CD14-positive monocyte (primary cell): ENCODE measurements around the gene CELF5. TPM values are rescaled to one million over a fixed set of nuclear protein-coding genes. Genes with fewer than 3 reads are reported as not detected.

Source experiments
- DNase-seq, 3 donors: peaks; one replicate each; pipeline ENCODE4 v3.0.0-alpha.2; 2011 to 2022
- H2AFZ ChIP-seq: 2 replicates; pipeline ENCODE4 v1.6.0; 2012; ENCODE audit warnings: mild to moderate bottlenecking, low read depth, low read length, inconsistent platforms; ENCODE audit not compliant: insufficient read depth, poor library complexity, severe bottlenecking
- H3K27ac ChIP-seq, 2 donors: 1 replicate in 1 of 2; 2 replicates in 1 of 2; pipeline ENCODE4 v1.5.1; 2012 to 2013; ENCODE audit warnings: low read length in 2 of 2, control low read depth in 1 of 2, inconsistent platforms in 1 of 2, low read depth in 1 of 2, mild to moderate bottlenecking in 1 of 2
- H3K27me3 ChIP-seq, 2 donors: one replicate each; pipeline versions ENCODE4 v1.6.0 to v1.6.1; 2011 to 2013; ENCODE audit warnings: low read length in 2 of 2; ENCODE audit not compliant: control insufficient read depth in 2 of 2, insufficient read depth in 2 of 2
- H3K36me3 ChIP-seq, 2 donors: replicated peaks in 1 of 2; 1 replicate in 1 of 2; 2 replicates in 1 of 2; pipeline versions ENCODE4 v1.5.1 to v1.6.1; 2012 to 2013; ENCODE audit warnings: low read length in 2 of 2, control low read depth in 1 of 2, inconsistent platforms in 1 of 2, mild to moderate bottlenecking in 1 of 2; ENCODE audit not compliant: insufficient read depth in 2 of 2, control insufficient read depth in 1 of 2
- H3K4me1 ChIP-seq, 2 donors: 1 replicate in 1 of 2; 2 replicates in 1 of 2; pipeline versions ENCODE4 v1.5.1 to v1.6.1; 2012 to 2013; ENCODE audit warnings: low read length in 2 of 2, control low read depth in 1 of 2, inconsistent platforms in 1 of 2, mild to moderate bottlenecking in 1 of 2, moderate library complexity in 1 of 2; ENCODE audit not compliant: insufficient read depth in 2 of 2, control insufficient read depth in 1 of 2
- H3K4me2 ChIP-seq: replicated peaks from 2 replicates; pipeline ENCODE3; 2012; ENCODE audit warnings: low read length, moderate library complexity, mild to moderate bottlenecking; ENCODE audit not compliant: poor library complexity, severe bottlenecking; ENCODE audit errors: extremely low read depth
- H3K4me3 ChIP-seq, 3 experiments: fragments of 200-600 bp in 1 of 3; sonication (generic) in 1 of 3; replicated peaks in 1 of 3; 1 replicate in 2 of 3; 2 replicates in 1 of 3; pipeline ENCODE4 v1.5.1; 2011 to 2013; ENCODE audit warnings: low read length in 3 of 3, mild to moderate bottlenecking in 3 of 3, control low read depth in 2 of 3, low read depth in 2 of 3, inconsistent platforms in 1 of 3, moderate library complexity in 1 of 3
- H3K79me2 ChIP-seq: 2 replicates; pipeline ENCODE4 v1.6.0; 2012; ENCODE audit warnings: mild to moderate bottlenecking, control low read depth, inconsistent platforms, low read length, moderate library complexity; ENCODE audit not compliant: insufficient read depth
- H3K9ac ChIP-seq: 2 replicates; pipeline ENCODE4 v1.6.0; 2017; ENCODE audit warnings: low read length, mild to moderate bottlenecking; ENCODE audit not compliant: insufficient read depth, poor library complexity, severe bottlenecking
- H3K9me3 ChIP-seq, 2 donors: replicated peaks in 1 of 2; 1 replicate in 1 of 2; 2 replicates in 1 of 2; pipeline versions ENCODE4 v1.5.1 to v1.6.1; 2012 to 2013; ENCODE audit warnings: low read length in 2 of 2, control low read depth in 1 of 2; ENCODE audit not compliant: control insufficient read depth in 1 of 2, insufficient read depth in 1 of 2
- H4K20me1 ChIP-seq: 2 replicates; pipeline ENCODE4 v1.6.0; 2012; ENCODE audit warnings: mild to moderate bottlenecking, low read length, control low read depth, moderate library complexity; ENCODE audit not compliant: insufficient read depth
- H3K27ac Mint-ChIP-seq, 7 donors: one replicate each; pipeline ENCODE4 v1.8.0; 2020; ENCODE audit warnings: mild to moderate bottlenecking in 7 of 7, mixed read lengths in 7 of 7, moderate library complexity in 6 of 7, inconsistent platforms in 2 of 7
- H3K27me3 Mint-ChIP-seq, 3 donors: one replicate each; pipeline ENCODE4 v1.8.0; 2021 to 2022; ENCODE audit warnings: low read depth in 3 of 3, mild to moderate bottlenecking in 3 of 3, mixed read lengths in 3 of 3, moderate library complexity in 3 of 3, inconsistent platforms in 1 of 3
- H3K36me3 Mint-ChIP-seq, 2 donors: one replicate each; pipeline ENCODE4 v1.8.0; 2020; ENCODE audit warnings: mixed read lengths in 2 of 2, inconsistent platforms in 1 of 2, mild to moderate bottlenecking in 1 of 2
- H3K4me1 Mint-ChIP-seq: one replicate; pipeline ENCODE4 v1.8.0; 2020; ENCODE audit warnings: mild to moderate bottlenecking, mixed read lengths
- H3K4me3 Mint-ChIP-seq, 2 donors: one replicate each; pipeline ENCODE4 v1.8.0; 2020; ENCODE audit warnings: mild to moderate bottlenecking in 2 of 2, mixed read lengths in 2 of 2, moderate library complexity in 1 of 2
- H3K9me3 Mint-ChIP-seq, 7 donors: one replicate each; pipeline ENCODE4 v1.8.0; 2020 to 2022; ENCODE audit warnings: mixed read lengths in 7 of 7, mild to moderate bottlenecking in 6 of 7, moderate library complexity in 6 of 7, inconsistent platforms in 2 of 7
- CTCF ChIP-seq: fragments of 200-600 bp; IDR thresholded peaks from one replicate; pipeline ENCODE4 v1.8.0; 2022; ENCODE audit warnings: antibody characterized with exemption, mild to moderate bottlenecking
- WGBS: methylation state at CpG from one replicate; pipeline ENCODE4 v1.1.5; 2013; ENCODE audit warnings: missing lambda C conversion rate; ENCODE audit not compliant: insufficient coverage; 5-methylcytosine and 5-hydroxymethylcytosine counted together
- intact Hi-C, 2 donors: fragments of 100-400 bp; cut with micrococcal nuclease; formaldehyde crosslinking; loops; one replicate each; pipeline versions ENCODE4 v1.15.0 to v1.15.1; 2023
- polyA plus RNA-seq, 3 donors: library from polyadenylated mRNA; depleted of rRNA in 1 of 3; unstranded in 2 of 3; stranded (reverse) in 1 of 3; fragments of 300-500 nt in 2 of 3; fragments of >200 nt in 1 of 3; fragmentation: Illumina TruSeq in 2 of 3; gene quantifications; 1 replicate in 2 of 3; 2 replicates in 1 of 3; pipeline ENCODE4 v1.2.3, GENCODE V29; 2012 to 2021

Gene CELF5
- polyA plus RNA-seq, 3 donors: not detected

GRCh38 chr19:3263866-3264265, 39.4 kb downstream of the CELF5 start:
- no peak overlapping the region for H3K9ac ChIP-seq
- no peak for DNase-seq
- no peak overlapping the region for H3K4me2 ChIP-seq
- H3K27me3 Mint-ChIP-seq: peaks cover 8 to 22% (median 19%) of the 10 kb centered on the region in 3 donors
- no peak overlapping the region for H3K4me3 ChIP-seq
- H3K79me2 ChIP-seq: no peaks in the 10 kb centered on the region
- intact Hi-C loops: no loop called here
- no peaks in the 10 kb centered on the region for H3K36me3 Mint-ChIP-seq
- peaks cover 0 to 4% of the 10 kb centered on the region in 2 donors for H3K27me3 ChIP-seq
- no peaks in the 10 kb centered on the region for H3K9me3 ChIP-seq
- H3K9me3 Mint-ChIP-seq: peaks cover 0 to 5% (median 0%) of the 10 kb centered on the region in 7 donors
- H3K36me3 ChIP-seq: no peaks in the 10 kb centered on the region
- H3K4me3 Mint-ChIP-seq: no peak overlapping the region
- H3K27ac Mint-ChIP-seq: no peak overlapping the region
- H3K27ac ChIP-seq: no peak overlapping the region
- WGBS: 91% methylated on average over 3 of the region's 9 CpGs
- no peaks in the 10 kb centered on the region for H3K4me1 Mint-ChIP-seq
- H4K20me1 ChIP-seq: no peaks in the 10 kb centered on the region
- no peak overlapping the region for H2AFZ ChIP-seq
- H3K4me1 ChIP-seq: no peaks in the 10 kb centered on the region
- no peak for TF ChIP-seq CTCF

DNA sequence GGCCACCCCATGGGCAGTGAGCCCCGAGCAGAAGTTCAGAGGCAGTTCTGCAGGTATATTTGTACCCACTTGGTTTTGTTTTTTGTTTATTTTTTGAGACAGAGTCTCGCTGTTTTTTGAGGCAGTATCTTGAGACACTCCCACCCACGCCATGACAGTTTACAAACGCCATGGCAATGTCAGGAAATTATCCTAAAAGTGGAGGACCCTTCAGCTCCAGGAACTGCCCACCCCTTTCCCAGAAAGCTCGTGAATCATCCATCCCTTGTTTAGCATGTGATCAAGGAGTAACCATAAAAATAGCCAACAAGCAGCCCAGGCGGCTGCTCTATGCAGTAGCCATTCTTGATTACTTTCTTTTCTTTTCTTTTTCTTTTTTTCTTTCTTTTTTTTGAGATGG, 41.0 kb downstream of the CELF5 start:
- no peak overlapping the region for H3K27ac Mint-ChIP-seq
- no peak overlapping the region for H2AFZ ChIP-seq
- no peaks in the 10 kb centered on the region for H4K20me1 ChIP-seq
- no peak overlapping the region for H3K4me3 ChIP-seq
- peaks cover 22 to 36% (median 32%) of the 10 kb centered on the region in 3 donors for H3K27me3 Mint-ChIP-seq
- no peaks in the 10 kb centered on the region for H3K36me3 Mint-ChIP-seq
- 88% methylated on average over 4 of the region's 6 CpGs for WGBS
- peaks cover 0 to 5% of the 10 kb centered on the region in 2 donors for H3K9me3 ChIP-seq
- TF ChIP-seq CTCF: no peak
- no peaks in the 10 kb centered on the region for H3K79me2 ChIP-seq
- peaks cover 0 to 12% (median 4%) of the 10 kb centered on the region in 7 donors for H3K9me3 Mint-ChIP-seq
- H3K36me3 ChIP-seq: no peaks in the 10 kb centered on the region
- H3K4me2 ChIP-seq: no peak overlapping the region
- intact Hi-C loops: no loop called here
- H3K27me3 ChIP-seq: peaks cover 5 to 11% of the 10 kb centered on the region in 2 donors
- DNase-seq: no peak
- no peak overlapping the region for H3K4me3 Mint-ChIP-seq
- H3K9ac ChIP-seq: no peak overlapping the region
- no peaks in the 10 kb centered on the region for H3K4me1 ChIP-seq
- no peak overlapping the region for H3K27ac ChIP-seq
- H3K4me1 Mint-ChIP-seq: no peaks in the 10 kb centered on the region
